NCI-H345 treated with DMSO at 0.1 percent for 48 hours (cell line): Measurements from ENCODE around the gene POMT1.
"Not testable (repeated sequence)": the region's sequence is repeated elsewhere in the genome, so short reads cannot be mapped to it uniquely, and the experiment has no call there.

ENCODE experiments used
- DNase-seq: peaks from one replicate; lab custom pipeline; 2025; ENCODE audit not compliant: unreplicated experiment; lab: John Stamatoyannopoulos, UW

The POMT1 gene

DNA sequence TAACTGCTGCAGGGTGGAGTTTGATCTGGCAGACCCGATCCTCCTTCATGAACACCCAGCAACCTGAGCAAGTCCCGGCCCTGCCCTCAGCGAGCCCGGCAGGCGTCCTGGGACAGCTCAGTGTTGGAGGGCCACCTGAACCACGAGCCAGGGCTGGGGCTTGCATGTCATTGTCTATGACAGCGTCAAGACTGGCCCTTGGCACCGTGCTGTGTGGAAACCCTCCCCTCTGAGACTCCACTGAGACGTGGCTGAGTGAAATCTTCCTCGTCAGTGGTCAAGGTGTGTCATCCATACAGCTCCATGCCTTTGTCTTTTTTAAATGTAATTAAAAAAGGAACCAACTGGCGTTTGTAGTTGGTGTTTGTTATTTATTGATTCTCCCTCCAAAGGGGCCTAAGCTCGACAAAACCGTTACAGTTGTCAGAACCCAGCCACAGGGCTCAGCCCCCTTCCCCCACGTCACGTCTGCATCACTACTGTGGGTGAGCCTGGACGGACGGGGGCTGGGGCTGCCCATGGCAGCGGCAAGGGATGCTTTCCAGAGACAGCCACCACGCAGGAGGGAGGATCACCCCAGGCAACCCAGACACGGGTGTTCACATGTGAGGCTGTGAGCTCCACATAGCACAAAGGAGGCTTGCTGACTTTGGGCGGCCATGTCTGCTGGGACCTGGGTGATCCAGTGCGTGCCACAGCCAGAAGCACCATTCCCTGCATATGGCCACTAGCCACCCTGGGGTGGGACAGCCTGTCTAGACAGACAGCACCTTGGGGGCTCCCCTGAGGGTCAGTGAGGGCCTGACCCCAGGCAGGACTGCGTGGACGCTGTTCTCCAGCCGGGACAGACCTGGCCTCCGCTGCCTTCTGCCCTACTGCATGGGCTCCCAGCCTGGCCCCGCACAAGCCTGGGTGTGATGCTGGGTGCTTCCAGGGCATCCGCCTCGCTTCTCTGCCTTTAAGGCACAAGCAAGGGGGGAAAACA, 21.0 kb downstream of the POMT1 start:
- DNase-seq = no peak

DNA sequence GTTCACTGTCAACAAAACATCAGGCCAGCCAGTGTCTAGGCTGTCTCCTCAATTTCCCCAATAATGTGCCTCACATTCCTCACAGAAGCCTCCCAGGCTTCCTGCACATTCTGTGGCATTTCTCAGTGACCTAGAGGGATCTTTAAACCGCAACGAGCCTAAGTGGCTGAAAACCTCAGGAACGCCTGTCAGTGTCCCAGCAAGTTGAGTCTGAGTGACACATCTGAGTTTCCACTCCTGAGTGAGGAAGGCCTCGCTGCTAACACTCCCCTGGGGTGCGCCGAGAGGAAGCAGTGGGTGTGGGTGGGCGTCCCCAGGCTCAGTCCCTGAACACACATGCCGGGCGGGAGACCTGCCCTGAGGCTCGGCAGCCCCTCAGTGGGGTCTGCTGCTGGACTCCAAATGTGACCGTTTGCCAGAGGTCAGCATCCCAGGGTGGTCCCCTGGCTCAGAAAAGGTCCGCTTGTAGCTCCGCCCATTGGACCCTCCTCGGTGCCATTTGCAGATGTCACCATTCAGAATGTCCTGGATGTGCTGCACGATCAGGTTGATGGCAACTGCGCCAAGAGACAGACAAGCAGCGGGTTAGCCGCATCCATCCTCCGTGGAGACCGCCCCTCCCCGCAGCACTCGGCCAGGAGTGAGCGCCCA, 22.1 kb downstream of the POMT1 start:
- DNase-seq = no peak

DNA sequence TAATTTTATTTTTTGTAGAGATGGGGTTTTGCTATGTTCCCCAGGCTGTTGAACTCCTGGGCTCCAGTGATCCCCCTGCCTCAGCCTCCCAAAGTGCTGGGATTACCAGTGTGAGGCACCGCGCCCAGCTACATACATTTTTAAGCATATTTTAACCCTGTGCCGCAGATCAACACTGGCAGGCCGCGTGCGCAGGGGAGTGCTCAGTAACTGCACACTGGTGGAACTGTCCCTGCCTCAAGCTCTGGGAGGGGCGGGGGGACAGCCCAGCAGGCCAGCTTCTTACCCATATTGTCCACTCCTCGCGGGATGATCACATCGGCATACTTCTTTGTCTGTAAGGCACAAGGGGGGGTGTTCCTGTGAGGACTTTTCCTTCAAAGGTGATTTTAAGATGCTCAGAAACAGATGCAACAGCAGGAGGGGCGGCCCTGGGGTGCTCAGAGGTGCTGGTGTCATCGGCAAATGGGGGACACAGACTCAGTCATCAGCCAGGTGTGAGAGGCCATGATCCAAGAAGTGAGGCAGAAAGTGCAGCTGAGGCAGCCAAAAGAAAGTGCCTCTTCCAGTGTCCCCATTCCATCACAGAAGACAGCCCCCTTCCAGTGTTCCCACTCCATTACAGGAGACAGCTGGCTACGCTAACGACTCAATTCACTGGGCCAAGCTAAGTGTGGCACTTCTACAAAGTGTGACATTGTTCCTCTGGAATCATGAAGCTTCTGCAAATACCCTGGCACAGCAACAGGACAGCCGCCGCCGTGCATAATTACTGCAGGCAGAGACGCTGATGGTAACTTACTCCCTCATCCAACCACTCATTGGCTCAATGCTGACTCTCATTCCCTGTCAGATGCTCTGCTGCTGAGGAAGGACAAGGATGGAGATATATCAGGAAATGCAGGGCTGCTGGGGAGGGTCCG, 23.2 kb downstream of the POMT1 start:
- DNase-seq = no peak

DNA sequence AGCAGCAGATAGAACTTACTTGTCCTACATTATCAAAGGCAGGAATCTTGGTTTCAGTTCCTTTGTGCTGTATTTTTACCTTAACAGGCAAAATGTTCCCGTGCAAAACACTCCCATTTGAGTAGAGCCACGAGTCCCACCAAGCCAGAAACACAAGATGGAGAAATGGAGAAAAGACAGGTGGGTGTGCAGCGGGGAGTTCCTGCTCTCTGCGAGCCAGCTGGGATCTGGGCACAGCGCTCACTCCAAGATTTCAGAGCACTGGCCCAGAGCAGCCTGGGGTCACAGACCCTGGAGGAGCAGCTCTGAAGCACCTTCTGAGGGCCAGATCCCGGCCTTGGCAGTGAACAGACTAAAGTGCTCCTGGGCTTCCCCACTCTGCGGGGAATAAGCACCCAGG, 25.5 kb downstream of the POMT1 start:
- no peak for DNase-seq

DNA sequence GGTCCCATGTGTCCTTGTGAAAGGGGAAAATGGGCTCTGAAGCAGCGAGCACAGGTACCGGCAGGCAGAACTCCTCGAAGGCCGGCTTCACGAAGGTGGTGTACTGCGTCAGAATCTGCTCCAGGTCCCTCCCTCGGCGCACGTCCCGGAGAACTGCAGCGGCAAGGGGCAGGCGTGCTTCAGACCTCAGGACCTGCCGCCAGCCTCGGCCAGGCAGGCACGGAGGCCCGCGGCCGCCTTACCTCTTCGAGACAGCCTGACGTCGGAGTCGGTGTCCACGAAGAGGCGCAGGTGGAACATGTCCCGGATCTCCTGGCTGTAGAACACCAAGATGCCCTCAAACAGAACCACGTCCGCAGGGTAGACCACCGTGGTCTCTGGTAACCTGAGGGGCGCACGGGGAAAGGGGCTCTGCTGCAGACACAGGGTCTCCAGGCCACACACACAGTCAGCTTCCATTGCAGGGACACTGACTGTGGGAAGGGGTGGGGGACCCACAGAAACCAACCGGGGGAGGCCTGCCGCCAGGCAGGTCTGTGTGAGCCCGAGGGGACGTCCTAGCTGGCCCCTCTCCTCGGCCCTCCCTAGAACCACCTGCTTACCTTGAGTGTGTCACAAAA, 26.3 kb downstream of the POMT1 start:
- DNase-seq = no peak

DNA sequence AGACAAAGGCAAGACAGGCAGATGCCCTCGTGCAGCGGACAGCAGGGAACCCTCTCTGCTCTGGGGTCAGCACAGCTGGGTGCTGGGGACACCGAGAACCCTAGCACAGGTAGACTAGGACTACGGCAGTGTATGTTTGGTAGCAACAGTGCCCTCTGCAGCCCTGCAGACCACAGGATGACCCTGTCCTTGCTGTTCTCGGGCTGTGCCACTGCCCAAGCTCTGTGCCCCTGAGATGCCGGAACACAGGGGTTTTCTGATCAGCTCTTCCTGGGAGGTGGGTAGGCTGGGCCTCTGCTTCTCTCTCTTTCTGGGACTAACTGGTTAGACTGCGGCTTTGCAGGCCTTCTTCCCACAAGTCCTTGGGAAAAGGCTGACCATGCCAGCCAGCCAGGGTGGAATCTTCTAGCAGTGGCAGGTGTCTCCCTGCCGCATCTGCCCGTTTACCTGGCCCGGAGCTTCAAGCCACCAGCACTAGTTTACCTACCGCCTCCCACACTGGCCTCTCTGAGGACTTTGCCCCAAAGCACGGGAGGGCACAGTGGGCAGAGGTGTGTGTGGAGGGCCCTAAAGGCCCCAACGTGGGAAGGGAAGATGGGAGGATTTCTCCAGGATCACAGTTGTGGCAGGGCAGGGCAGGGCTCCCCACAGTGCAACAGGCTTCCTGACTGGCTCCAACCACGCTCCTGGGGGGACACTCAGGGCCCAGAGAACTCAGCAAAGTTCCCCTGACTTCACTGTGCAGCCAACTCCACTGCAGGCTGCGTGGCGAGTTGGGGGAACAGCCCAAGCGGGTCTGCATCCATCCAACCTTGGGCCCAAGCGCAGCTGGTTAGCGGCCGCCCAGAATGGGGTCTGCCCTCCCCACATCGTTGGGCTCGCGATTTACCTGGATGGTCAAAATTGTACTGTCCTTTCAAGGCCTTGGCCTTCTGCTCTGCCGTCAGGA, 27.2 kb downstream of the POMT1 start:
- DNase-seq = no peak

DNA sequence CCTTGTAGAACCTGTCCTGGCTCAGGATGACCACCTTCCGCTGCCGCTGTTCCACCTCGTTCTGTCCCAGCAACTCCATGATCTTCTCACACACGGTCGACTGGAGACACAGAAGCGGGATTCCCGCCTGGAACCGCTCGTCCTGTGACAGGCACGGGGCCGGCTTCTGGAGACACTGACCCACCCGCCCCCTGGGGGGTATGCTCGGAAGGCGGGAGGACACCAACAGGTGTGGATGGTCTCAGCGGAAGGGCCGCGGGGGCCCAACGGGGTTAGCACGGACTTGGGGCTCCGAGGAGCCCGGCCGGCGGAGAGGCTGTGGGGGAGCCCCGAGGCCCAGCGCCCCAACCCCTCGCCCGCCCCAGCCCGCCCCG, 27.8 kb downstream of the POMT1 start:
- no peak for DNase-seq

DNA sequence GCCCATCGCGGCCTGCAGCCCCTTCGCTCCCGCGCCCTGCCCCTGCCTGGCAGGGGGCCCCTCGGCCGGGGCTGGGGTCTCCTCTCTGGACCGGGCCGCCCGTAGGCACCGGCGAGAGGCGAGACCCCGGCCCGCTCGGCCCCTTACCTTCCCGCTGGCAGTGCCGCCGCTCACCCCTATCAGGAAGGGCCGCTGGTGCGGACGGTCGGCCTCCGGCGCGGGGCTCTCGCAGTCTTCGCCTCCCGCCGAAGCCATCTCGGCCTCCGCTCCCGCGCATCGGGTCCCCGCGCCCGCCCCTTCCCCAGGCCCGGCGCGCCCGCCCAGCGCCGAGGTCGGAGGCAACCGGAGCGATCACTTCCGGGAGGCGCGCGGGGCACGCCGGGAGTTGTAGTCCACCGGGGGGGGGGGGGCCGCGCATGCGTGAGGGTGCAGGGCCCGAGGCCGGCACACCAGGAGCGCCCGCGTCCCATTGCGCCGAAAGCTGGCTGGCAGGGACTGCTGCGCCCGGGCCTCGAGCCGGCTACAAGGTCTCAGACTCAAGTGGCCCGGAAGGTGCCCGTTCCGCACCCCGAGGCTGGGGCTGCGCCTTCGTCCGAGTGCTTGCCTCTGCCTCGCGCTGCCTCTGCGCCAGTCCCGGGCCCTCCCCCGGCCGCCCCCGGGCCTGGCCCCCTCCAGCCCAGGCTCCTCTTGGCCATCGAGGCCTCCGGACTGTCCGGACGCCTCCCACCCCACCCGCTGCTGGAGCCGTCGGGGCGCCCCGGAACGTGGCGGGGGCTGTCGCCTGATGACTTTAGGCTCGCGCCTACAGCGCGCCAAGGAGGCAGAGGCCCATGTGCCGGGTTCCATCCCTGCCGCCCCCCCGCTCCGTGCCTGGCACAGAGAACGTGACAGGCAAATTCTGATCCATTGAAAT, 28.5 kb downstream of the POMT1 start, which contains the start of gene UCK1:
Gene UCK1 (minus strand): TSS at position 344 of the 913 bp plus-strand sequence. CDS start 89 bp downstream, at position 255.
- peak; percentile 60 for DNase-seq

DNA sequence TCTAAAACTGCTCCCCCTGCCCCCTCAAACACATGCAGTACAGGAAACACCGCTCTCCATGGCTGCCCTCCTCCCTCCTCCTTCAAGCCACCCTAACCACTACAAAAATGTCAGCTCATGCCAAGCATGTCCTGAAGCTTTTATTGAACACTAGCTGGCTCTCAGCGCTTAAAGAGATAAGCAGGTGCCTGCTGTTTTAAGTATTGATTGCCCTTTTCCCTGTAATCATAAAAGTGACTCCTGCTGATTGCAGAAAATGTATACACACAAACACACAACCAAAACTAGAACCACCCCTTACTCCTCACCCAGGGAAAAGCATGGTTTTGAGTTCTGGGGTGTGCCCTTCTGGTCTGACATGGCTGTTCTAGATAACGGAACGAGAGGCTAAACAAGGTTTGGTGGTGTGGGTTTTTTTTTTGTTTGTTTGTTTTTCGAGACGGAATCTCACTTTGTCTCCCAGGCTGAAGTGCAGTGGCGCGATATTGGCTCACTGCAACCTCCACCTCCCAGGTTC, 32.1 kb downstream of the POMT1 start:
- DNase-seq = peak; percentile 89

DNA sequence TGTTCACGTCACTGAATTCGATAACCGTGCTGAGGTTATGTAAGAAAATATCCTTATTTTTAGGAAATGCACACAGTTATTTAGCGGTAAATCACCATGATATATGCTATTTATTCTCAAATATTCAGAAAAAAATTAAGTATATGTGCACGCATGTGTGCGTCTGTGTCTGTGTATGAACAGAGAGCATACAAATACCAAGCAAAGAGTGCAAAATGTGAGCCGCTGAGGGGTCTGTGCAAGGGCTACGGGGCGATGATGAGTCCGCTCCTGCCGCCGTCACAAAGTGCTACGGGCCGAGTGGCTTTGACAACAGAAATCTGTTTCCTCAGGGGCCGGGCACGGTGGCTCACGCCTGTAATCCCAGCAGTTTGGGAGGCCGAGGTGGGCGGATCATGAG, 35.2 kb downstream of the POMT1 start:
- no peak for DNase-seq

DNA sequence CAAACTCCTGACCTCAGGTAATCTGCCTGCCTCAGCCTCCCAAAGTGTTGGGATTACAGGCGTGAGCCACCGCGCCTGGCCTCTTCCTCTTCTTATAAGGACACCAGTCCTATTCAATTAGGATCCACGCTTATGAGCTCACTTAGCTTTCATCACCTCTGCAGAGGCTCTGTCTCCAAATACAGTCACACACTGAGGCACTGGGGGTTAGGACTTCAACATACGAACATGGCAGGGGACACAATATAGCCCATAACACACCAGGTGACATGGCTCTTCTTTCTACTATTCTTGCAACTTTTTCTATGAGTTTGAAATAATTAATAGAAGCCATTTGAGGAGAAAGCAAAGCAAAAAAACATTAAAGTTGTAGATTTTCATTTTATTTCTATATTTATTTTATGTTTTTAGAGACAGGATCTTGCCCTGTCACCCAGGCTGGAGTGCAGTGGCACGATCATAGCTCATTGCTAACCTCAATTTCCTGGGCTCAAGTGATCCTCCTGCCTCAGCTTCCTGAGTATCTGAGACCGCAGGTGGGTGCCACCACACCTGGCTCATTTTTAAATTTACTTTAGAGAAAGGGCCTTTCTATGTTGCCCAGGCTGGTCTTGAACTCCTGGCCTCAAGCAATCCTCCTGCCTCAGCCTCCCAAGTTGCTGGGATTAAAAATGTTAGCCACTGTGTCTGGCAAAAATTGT, 36.7 kb downstream of the POMT1 start:
- no peak for DNase-seq

DNA sequence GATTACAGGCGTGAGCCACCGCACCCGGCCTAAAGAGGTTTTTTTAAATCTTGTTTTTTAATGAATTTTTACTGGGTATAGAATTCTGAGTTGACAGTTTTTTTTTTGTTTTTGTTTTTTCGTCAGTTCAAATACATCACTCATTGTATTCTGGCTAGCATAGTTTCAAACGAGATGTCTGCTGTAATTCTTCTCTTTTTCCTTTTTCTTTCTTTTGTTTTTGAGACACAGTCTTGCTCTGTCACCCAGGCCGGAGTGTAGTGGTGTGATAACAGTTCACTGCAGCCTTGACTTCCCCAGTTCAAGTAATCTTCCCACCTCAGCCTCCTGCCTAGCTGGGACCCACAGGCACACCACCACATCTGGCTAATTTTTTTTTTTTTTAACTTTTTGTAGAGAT, 40.4 kb downstream of the POMT1 start:
- DNase-seq = no peak

DNA sequence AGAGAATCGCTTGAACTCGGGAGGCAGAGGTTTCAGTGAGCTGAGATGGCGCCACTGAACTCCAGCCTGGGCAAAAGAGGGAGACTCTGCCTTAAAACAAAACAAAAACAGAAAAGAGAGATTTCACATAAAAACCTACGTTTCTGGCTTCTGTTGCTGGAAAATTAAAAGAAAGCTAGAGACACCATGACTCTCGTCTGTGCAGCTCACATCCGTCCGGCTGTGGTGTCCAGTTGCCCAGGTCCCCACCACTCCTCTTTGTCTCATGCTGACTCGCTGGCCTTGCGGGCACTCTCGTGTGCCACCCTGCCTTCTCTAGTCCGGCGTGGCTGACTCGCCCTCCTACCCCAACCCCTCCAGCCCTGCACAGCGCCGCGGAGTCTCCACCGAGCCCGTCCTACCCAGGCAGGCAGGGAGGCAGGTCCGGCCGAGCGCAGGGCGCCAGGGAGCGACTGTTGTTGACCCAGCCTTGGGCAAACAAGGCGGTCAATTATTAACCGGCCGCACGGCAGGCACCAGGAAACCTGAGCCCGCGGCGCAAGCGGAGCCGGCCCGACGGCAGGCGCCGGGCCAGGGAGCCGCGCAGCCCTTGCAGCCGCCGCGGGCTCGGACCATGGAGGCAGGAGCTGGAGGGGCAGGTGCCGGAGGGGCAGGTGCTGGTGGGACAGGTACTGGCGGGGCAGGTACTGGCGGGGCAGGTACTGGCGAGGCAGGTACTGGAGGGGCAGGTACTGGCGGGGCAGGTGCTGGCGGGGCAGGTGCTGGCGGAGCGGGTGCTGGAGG, 42.5 kb downstream of the POMT1 start, which contains the start of gene PRRT1B:
Gene PRRT1B (plus strand): TSS at position 521 of the 783 bp plus-strand sequence. CDS start 93 bp downstream, at position 614.
- DNase-seq = no peak

DNA sequence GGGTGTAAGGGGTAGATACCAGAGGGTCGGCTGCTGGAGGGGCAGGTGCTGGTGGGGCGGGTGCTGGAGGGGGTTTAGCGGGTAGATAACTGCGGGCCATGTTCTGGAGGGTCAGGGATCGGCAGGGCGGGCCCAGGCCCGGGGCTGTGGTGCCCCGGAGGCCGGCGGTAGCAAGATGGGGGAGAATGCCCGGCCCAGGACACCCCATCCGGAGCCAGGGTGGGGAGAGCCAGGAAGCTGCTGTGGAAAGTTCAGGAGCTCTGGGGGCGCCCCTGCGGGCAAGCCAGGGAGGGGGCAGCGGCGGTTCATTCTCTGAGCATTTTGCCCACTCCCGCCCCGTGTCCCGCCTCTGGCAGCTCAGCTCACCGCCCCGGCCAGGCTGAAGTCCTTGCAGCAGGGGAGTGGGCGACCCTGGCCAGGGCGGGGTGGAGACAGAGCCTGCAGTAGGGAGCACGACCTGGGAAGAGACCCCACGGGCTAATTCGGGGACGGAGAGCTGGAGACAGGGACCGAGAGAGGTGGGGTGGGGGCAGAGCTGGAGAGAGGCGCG, 43.1 kb downstream of the POMT1 start:
- DNase-seq = no peak

DNA sequence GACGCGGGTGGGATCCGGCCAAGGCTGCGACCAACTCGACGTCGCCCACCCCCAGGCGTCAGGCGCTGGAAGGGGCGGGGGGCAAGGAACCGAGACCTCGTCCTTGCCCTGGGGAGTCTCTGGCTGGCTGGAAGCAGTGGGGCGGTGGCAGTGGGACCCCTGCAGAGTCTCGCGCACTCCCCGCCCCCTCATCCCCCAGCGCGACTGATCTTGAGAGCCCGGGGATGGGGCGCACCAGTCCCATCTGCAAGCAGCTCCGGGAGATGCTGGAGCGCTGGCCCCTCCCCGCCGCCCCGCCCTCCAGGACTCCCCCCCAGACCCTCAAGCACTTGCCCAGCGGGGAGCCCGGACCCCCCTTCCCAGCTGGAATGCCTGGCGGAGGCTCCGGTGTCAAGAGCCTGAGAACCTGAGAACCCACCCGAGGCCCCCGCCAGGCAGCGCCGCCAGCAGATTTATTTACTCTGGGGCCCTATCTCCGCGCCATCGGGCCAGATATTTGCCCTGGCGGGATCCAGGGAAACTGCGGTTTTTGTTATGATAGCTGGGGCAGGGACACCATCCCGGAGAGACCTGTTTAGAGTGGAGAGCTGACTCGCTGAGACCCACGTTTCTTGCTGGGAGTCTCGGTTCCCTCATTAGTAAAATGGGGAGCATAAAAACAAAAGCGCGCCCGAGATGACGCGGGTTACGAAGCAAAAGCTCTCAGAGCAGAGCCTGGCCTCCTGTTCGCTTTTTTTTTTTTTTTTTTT, 43.8 kb downstream of the POMT1 start:
- DNase-seq = no peak

DNA sequence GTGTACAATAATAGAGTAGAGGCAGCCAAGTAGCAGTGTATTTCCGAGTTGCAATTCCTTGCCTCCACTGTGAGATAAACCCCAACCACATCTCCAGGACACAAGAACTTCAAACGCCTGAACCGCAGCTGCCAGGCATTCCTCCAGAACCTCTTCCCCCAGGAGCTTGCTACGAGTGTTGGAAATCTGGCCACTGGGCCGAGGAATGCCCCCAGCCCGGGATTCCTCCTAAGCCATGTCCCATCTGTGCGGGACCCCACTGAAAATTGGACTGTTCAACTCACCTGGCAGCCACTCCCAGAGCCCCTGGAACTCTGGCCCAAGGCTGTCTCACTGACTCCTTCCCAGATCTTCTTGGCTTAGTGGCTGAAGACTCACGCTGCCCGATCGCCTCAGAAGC, 46.5 kb downstream of the POMT1 start:
- DNase-seq = not testable (repeated sequence)
